ENCODE data around the gene SOX12. TPM values are rescaled to one million over a fixed set of nuclear protein-coding genes. Genes with fewer than 3 reads are reported as not detected.

SOX12 gene
- total RNA-seq = 16.5 TPM
- long read RNA-seq, full-length matches to known transcripts = 4 of 4 reads
- long read RNA-seq, partial matches to known transcripts = 0 of 4 reads
- long read RNA-seq, other reads (novel, unspliced or antisense) = 0 of 4 reads

DNA sequence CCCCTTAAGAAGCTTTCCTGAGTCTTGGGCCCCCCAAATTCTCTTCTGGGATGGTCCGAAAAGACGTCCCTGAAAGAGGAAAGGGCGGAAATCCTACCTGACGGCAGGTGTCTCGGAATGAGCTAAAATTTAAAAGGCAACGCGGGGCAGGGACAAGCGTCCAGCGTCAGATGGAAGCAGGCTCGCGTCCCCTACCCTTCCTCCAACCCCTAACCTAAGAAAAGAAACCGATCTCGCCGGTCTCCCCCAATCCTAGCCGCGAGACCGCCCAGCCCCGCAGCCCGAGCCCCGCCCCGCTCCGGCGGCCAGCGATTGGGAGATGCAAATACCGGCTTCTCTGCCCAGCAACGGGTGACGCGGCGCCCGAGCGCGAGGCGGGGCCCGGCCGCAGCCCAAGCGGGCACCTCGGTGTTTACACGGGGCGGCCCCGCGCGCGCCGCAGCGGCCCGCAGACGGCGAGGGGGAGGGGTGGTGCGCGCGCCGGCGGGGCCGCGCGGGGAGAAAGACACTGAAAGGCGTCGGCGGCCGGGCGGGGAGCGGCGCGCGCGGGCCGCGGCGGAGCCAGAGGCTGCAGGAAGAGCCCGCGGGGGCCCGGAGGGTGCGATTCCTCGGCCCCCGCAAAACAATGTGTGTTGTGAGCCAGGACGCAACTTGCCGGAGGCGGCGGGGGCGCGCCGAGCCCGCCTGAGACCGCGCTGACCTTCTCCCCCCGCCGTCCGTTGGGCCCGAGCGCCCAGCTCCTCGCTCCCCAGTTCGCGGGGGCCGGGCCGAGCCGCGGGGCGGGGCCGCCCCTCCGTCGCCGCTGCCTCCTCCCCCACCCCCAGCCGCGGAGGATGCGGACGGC, at the start of gene SOX12:
Gene SOX12 (plus strand): TSS at position 508 of the 844 bp plus-strand sequence. CDS start 373 bp downstream, outside the sequence.
- DNase-seq (ENCODE audit: missing footprints) (peak; percentile 99), ATAC-seq (peak; percentile 83)
- intact Hi-C loops (cut with DNase I) = loop anchor here (5.0 kb wide), 1 partner anchor 48 kb away; no protein-coding TSS in a partner anchor

DNA sequence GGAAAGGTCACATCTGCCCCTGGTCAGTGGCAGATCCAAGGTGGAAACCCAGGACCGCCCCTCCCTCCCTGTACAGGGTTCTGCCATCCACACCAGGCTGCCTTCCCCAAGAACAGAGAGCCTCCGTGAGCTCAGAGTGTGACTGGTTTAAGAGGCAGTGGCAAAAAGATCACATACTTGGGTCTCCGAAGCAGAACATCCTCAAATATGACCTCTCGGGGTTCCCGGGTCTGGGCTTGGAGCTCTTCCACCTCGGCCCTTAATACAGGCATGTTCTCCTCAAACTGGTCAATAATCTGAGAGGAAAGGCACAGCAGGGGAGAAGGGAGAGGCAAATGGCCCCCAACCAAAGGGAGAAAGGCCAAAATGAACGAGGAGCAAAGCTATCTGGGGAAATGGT, 49.6 kb upstream of the SOX12 start:
- DNase-seq (ENCODE audit: missing footprints) = no peak
- no peak for ATAC-seq
- intact Hi-C loops (cut with DNase I) = loop anchor here (5.0 kb wide), 1 partner anchor 52 kb away; the partner anchor contains the start of gene SOX12

DNA sequence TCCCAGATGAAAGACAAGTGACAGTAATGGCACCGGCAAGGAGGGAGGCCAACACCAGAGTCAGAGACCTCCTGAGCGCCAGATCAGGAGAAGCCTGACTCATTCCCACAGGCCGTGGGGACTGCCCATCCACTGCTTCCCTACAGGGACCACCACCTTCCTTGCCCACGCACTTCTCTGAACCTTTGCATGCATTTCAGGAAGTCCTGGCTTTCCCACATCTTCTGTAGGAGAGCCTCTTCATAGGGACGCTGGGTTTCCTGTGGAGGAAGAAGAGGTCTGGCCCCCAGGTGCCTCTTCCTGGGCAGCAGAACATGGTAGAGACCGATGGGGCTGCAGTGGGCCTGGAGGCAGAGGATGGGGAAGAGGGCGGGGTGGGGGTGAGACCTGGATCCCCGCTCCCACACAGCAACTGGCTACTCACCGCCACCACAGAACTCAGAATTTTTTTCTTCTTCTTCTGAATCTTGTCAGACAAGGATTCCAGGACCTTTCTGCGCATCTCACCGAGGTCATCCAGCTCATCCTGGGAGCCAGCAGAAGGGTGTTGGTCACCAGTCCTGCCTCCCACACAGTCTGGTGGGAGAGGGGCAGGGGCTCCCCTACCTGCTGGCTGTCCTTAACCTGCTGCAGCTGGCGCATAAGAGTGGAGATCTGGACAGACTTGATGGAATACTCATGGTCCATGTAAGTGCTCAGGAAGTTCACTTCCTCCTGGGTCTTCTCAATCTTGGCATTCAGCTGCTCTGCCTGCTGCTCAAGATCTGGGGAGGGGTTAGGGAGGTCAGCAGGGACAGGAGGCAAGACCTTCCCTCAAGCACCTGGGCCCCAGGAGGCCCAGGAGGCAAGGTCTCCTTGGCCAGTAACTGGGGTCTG, 48.5 kb upstream of the SOX12 start:
- intact Hi-C loops (cut with DNase I) = loop anchor here (5.0 kb wide), 1 partner anchor 50 kb away; the partner anchor contains the start of gene SOX12
- DNase-seq (ENCODE audit: missing footprints) (no peak), ATAC-seq (no peak)

DNA sequence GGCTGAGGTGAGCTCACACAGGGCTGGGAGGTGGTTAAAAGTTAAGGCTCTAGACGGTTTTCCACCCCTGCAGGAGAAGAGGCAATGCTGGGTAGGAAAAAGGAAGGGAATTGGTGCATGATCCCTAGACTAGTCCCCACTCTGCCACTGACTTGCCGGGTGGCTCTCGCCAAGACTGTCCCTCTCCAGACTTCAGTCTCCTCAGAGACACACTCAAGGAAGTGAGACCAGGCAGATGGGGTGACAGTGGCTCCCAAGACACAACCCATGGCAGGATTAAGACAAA, 47.9 kb upstream of the SOX12 start:
- intact Hi-C loops (cut with DNase I) = loop anchor here (5.0 kb wide), 1 partner anchor 50 kb away; the partner anchor contains the start of gene SOX12
- no peak for ATAC-seq
- no peak for DNase-seq (ENCODE audit: missing footprints)

DNA sequence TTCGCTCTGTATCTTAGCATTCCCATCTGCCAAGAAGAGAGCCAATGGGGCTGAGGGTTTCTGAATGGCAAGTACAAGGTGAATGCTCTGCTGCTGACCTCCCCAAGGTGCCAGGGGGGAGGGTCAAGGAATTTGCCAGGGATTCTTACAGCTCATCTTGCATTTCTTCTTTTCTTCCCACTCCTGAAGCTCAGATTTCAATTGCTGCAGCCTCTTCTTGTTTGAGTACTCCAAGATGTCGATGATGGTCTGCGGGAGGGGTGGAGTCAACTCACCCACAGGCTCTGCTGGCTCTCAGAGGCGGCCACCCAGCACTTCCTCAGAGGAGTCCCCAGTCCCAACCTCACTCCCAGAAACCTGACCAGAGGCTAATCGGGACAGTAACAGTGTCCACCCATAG, 47.2 kb upstream of the SOX12 start:
- intact Hi-C loops (cut with DNase I) = loop anchor here (5.0 kb wide), 1 partner anchor 49 kb away; the partner anchor contains the start of gene SOX12
- ATAC-seq (no peak), DNase-seq (ENCODE audit: missing footprints) (no peak)

DNA sequence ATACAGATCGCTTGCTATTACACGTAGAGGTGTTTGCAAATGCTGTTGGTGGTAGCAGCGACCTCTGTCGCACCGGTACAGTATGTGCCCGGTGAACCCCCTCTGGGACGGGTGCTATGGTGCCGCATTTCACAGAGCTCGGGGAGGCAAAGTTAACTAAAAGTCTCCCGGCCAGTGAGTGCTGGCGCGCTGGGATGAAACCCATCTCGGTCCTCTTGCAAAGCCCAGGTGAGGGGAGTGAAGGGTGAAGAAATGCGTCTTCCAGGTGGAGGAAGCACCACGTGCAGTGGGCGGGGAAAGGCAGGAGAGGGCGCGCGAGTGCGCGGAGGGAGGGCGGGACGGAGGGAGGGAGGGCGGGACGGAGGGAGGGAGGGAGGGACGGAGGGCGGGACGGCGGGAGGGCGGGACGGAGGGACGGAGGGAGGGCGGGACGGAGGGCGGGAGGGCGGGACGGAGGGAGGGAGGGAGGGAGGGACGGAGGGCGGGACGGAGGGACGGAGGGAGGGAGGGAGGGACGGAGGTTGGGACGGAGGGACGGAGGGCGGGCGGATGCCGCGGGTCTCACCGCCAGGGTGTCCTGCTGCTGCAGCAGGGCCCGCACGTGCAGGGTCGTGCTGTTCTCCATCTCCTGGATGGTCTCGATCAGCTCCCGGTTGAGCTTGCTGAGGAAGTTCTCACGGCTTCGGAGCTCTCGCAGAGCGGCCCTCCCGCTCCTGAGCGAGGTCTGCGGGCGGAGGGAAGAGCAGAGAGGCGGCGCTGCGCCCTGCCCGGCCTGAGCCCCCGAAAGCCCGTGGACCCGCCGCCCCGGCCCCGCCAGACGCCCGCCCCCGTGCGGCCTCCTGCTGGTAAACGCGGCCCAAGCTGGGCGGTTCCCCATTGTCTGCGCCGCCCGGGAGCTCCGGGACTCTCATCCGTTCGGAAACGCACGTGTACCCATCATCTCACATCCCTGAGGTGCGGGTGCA, 46.5 kb upstream of the SOX12 start:
- peak; percentile 60 for ATAC-seq
- intact Hi-C loops (cut with DNase I) = loop anchor here (5.0 kb wide), 1 partner anchor 48 kb away; the partner anchor contains the start of gene SOX12
- DNase-seq (ENCODE audit: missing footprints) = peak; percentile 75

DNA sequence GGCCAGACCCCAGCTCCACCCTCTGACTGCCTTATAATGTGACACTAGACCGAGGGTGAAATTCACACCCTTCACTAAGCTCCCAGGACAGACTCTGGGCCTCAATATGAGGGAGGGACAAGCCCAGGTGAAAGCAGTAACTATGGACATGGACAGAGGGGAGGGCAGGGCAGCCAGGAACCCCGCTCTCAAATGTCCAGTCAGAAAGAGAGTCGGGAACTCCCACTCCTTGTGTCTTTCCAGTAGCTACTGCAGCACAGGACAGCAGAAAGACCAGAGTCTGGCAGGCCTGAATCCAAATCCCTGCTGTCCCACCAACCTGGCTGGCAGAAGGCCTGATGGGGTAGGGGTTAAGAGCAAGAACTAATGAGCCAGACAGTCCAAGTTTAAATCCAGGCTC, 41.2 kb upstream of the SOX12 start:
- DNase-seq (ENCODE audit: missing footprints) (no peak), ATAC-seq (no peak)
- intact Hi-C loops (cut with DNase I) = no loop called here

DNA sequence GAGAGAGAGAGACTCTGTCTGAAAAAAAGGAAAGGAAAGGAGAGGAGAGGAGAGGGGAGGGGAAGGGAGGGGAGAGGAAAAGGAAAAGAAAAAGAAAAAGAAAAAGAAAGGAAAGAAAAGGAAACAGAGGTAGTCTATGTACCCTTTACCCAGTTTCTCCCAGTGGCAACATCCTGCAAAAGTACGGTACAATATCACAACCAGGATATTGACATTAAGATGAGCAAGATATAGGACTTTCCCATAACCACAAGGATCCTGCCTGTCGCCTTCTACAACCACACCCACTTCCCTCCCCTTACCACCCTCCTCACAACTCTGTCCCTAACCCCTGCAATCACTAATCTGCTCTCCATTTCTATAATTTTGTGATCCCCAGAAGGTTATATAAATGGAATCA, 38.8 kb upstream of the SOX12 start:
- DNase-seq (ENCODE audit: missing footprints) (no peak), ATAC-seq (no peak)
- intact Hi-C loops (cut with DNase I) = no loop called here

DNA sequence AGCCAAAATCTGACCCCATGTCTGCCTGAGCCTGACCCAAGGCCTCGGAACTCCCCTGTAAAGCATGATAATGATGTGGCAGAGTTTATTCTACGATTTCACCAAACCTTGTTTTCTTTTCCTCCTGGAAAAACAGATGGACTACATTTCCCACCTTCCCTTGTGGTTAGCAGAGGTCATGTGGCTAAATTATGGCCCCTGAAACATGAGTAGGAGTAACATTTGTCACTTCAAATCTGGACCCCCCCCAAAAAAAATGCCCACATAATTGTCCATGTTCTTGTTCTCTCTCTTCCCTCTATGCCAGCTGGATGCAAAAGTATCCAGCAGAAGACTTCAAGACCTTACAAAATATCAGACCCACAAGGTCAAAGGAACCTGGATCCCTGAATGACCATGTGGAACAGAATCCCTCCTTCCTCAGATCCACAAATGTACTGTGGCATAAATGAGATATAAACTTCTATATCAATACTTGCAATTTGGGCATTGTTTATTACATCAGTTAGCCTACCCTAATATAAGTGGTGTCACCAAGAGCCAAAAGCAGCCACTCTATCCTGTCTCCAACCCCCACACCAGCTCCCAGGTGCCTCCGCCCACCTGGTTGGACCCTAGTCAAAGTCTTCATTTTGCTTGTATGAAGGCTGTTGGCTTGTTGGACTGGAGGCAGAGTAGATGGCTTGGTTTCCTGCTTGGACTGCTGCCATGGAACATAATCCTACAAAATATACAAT, 36.2 kb upstream of the SOX12 start:
- ATAC-seq = no peak

DNA sequence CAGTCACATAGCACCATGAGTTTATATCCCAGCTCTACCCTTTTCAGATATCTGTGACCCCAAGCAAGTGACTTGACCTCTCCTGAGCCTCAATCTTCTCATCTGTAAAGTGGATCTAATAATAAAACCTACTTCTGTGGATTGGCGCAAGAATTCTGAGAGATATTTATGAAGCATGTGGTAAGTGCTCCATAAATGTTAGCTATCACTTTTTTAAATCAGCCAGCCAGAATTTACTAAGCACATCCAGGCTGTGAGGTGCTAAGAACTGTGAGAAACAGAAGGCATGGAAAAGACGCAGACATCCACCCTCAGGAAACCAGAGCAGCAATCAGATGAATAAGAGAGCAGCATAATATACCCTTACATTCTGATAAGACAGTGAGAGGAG, 35.7 kb upstream of the SOX12 start:
- ATAC-seq = no peak
- intact Hi-C loops (cut with DNase I) = no loop called here

More for the DNA sequence above, 36.2 kb upstream of the SOX12 start:
- no peak for DNase-seq (ENCODE audit: missing footprints)
- intact Hi-C loops (cut with DNase I) = no loop called here

DNA sequence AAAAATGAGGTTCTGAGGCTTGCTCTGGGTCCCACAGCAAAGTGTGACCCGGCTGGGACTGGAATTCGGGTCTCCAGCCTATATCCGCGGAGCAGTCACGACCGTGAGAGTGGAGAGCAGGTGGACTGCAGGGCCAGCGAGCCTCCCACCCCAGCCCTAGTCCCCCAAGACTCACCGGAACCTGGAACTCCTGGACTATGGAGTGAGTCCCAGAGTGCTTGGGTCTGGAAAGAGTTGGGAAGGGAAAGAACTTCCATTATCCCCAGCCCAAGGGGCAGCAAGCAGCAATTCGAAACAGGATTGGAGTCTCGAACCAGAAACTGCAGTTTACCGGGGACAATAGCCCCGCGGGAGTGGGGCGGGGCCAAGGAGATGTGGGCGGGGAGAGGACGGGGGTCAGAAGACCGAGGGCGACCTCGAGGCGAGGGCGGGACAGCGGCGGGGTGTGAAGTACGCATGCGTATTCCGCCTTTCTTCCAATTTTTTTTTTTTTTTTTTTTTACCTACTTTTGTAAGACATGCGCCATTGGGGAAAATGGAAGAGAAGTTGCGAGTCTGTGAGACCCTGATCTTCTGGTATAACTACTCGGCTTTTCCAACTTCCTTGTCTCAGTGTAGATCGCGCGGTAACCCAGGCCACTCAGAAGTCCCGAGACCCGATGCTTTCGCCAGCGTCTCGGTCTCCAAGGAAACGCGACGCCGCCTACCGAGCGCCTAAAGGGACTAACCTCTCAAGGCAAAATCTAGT, 35.1 kb upstream of the SOX12 start, which contains the start of gene C20orf96:
Gene C20orf96 (minus strand): TSS at position 667 of the 748 bp plus-strand sequence. CDS start 140 bp downstream, at position 527.
- ATAC-seq = peak; percentile 97
- intact Hi-C loops (cut with DNase I) = no loop called here

More for the DNA sequence above, 35.7 kb upstream of the SOX12 start:
- DNase-seq (ENCODE audit: missing footprints) = no peak

DNA sequence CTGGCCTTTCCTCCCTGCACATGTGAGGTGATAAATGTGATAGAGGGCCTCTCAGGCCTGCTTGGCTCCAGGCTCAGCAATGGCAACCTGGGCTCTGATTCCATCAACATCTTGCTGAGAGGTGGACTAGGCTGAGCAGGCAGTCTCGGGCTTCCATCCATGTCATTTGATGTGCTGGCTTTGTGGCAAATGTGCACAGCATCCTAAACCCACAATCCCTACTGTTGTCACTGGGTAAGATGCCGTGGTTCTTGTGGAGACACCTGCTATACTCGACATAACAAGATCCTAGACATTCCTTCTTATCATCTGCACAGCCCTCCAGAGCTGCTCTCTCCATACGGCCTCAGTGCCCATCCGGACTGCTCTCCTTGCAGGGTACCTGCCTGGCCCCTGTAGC, 30.8 kb upstream of the SOX12 start:
- no peak for ATAC-seq
- DNase-seq (ENCODE audit: missing footprints) = no peak
- intact Hi-C loops (cut with DNase I) = no loop called here

More for the DNA sequence above, 35.1 kb upstream of the SOX12 start, which contains the start of gene C20orf96:
- DNase-seq (ENCODE audit: missing footprints) = peak; percentile 97

DNA sequence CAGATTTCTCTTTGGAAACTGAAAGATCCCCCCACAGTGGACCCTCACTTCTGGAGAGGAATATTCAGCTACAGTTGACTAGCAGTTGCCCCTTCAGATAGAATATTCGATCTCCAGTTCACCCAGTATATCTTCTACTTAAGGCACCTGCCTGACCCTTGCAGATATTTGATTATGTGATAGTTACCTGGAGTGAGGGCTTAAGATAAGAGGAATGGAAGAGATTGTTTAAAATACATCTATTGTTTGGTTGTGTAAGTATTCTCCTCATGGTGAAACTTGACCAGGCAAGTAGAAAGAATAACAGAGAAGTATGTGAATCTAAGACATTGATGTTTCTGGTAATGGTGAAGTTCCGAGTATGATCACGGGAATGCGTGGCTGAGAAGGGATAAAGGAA, 29.5 kb upstream of the SOX12 start:
- intact Hi-C loops (cut with DNase I) = loop anchor here (2.0 kb wide), 1 partner anchor 15 kb away; no protein-coding TSS in a partner anchor
- no peak for ATAC-seq

DNA sequence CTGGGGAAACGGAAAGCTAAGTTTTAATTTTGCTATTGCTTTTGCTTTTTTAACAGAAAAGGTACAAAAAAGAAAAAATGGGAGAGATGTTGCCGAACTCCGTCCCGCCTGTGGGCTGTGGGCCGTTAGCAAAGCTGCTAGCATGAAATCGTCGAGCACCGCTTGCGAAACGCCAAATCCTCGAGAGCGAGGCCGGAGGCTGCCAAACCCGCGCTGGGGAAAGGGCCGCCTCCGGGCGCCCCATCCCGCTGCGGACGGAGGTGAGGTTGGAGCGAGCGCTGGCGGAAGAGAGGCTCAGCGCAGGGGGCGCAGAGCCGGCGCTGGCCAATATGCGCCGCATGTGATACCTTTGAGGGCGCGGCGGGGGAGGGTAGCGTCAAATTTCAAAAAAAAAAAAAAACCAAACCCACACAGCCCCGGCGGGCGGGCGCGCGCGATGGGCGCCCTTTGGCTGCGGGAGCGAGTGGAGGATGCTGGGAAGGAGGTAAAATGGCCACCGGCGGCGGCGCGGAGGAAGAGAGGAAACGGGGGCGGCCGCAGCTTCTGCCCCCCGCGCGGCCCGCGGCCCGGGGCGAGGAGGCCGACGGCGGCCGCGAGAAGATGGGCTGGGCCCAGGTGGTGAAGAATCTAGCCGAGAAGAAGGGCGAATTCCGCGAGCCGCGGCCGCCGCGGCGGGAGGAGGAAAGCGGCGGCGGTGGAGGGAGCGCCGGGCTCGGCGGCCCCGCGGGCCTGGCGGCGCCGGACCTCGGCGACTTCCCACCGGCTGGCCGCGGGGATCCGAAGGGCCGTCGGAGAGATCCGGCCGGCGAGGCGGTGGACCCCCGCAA, 28.0 kb upstream of the SOX12 start, which contains the start of gene ZCCHC3:
Gene ZCCHC3 (plus strand): TSS at position 473 of the 827 bp plus-strand sequence. CDS start 17 bp downstream, at position 490.
- intact Hi-C loops (cut with DNase I) = loop anchor here (1.0 to 2.0 kb wide), 2 partner anchors 13 to 27 kb away; no protein-coding TSS in a partner anchor

More for the DNA sequence above, 29.5 kb upstream of the SOX12 start:
- DNase-seq (ENCODE audit: missing footprints) = no peak

More for the DNA sequence above, 28.0 kb upstream of the SOX12 start, which contains the start of gene ZCCHC3:
- ATAC-seq (peak; percentile 96), DNase-seq (ENCODE audit: missing footprints) (peak; percentile 95)

Data from Right ventricle myocardium inferior (tissue), 1 donor.